HG02852 (cell line): ENCODE measurements around the gene POTEH.
"Not testable (repeated sequence)": the region's sequence is repeated elsewhere in the genome, so short reads cannot be mapped to it uniquely, and the experiment has no call there.

Experiments used
- ATAC-seq: cut with Tn5 transposase; IDR thresholded peaks from one replicate; pipeline ENCODE4 v1.9.1; 2021; ENCODE audit warnings: mild to moderate bottlenecking, moderate library complexity; ENCODE audit not compliant: unreplicated experiment

The POTEH gene

DNA sequence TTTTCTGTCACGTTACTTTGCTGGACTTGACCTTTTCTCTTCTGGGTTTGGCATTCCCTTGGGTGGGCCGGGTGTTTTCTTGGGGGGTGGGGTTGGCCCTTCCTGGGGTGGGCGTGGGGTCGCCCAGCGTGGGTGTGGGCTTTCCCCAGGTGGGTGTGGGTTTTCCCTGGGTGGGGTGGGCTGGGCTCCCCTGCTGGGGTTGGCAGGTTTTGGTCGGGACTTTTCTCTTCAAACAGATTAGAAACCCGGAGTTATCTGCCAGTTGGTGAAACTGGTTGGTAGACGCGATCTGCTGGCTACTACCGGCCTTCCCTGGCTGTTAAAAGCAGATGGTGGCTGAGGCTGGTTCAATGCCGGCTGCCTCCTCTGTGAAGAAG, at the start of gene POTEH:
Gene POTEH (plus strand): TSS at position 278 of the 377 bp plus-strand sequence. CDS start 52 bp downstream, at position 330.
- not testable (repeated sequence) for ATAC-seq

DNA sequence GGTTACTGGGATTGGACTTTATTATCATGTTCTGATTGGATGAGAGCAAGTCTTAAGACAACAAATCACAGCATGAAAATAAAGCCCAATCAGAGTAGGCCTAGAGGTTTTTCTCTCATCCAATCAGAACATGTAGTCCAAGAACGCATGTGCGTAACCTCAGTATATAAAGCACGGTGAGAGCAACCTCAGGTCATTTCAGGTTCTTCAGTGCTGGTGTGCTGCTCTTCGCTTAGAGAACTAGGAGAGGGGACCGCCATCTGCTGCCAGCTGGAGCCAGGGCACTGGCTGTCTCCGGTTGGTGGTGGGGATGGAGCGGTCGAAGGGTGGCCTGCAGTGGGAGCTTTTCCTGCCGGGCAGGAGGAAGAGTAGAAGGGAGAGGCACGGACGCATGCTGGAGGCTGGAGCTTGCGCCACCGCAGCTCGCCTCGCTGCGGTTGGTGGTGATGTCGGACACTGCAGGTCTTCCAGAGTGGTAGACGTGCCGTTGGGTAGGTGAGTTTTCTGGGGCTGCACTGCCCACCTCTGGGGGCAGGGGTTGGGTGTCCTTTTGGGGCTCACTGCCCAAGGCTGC, 47.5 kb upstream of the POTEH start:
- ATAC-seq = not testable (repeated sequence)

DNA sequence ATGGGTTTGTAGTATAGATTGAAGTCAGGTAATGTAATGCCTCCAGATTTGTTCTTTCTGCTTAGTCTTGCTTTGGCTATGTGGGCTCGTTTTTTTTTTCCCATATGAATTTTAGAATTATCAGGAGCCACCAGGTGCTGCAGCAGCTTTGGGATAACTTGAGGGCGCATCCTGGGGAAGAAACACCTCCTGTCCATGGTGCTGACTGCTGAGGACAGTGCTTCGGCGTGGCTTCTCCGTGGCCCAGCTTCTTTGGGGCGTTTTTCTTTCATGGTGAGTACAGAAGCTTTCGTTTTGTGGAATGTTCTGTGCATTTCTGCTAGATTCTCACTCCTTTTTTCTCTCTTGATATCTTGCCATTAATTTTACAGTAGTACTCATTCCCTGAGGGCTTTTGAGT, 37.9 kb upstream of the POTEH start:
- ATAC-seq = not testable (repeated sequence)

DNA sequence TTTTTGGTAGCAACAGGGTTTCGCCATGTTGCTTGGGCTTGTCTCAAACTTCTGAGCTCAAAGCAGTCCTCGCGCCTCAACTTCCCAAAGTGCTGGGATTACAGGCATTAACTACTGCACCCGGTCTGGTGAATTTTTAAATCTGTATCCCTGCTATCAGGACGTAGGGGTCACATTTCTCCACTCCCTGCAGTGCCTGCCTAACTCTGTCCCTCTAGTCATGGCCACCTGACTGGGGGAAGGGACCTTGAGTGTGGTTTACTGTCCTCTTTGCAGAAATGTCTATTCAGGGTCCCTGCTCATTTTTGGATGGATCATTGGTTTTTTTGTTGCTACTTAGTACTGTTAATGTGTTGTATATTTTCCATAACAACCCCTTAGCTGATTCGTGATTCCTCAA, 37.1 kb upstream of the POTEH start:
- not testable (repeated sequence) for ATAC-seq

DNA sequence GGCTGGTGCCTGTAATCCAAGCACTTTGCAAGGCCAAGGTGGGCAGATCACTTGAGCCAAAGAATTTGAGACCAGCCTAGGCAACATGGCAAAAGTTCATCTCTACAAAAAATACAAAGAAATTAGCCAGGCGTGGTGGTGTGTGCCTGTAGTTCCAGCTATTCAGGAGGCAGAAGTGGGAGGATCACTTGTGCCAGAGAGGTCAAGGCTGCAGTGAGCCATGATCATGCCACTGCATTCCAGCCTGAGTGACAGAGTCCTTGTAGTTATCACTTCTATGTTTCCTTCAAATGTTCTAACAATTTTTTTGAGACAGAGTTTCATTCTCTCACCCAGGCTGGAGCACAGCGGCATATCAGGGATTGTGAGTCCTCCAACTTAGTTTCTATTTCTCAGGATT, 36.6 kb upstream of the POTEH start:
- not testable (repeated sequence) for ATAC-seq

DNA sequence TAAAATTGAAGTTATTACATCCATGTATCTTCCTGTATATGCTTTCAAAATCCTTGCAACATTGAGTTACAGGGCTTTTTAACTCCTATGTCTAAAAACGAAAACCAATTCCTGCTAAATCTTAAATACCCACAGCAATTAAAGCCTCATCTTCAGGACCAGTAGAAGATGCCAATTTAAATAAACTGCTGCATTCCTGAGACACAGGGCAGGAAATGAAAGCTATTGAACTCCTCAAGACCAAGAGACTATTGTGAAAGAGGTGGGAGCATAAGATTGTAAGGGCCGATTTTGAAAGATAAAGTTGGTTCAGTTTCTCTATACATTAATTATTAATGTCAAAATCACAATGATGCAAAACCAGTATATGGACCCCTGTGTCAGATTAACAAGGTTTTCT, 28.7 kb upstream of the POTEH start:
- not testable (repeated sequence) for ATAC-seq

DNA sequence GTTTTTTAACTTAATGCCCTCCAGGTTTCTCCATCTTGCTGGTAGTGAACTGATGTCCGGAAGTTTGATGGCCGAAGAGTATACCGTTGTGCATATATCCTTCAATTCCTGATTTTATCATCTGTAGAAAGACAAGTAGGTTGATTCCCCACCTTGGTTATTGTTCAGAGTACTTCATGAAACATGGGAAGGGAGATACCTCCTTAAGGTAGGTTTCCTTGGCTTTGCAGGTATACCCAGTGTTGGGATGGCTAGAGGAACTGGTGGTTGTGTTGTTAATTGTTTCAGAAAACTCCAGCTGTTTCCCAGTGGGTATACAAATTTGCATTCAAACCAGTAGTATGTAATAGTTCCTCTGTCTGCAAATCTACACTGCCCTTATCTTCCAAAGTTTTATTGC, 25.1 kb upstream of the POTEH start:
- not testable (repeated sequence) for ATAC-seq

DNA sequence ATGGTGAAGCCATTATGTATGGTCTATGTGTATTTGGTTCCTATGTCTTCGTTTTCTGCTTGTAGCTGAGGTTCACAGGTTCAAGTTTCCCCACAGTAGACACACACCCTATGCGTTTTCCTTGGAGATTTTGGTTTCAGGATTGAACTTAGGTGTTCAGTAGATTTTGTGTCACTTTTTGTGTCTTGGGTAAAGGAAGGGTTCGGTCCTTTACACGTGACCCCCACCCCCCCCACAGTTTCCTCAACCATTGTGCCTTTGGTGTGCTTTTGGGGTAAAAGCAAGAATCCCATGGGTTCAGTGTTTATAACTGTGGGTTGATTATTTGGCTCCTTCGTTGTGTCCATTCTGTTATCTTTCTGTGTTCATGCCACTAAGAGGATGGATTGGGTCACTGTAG, 24.3 kb upstream of the POTEH start:
- ATAC-seq = not testable (repeated sequence)

DNA sequence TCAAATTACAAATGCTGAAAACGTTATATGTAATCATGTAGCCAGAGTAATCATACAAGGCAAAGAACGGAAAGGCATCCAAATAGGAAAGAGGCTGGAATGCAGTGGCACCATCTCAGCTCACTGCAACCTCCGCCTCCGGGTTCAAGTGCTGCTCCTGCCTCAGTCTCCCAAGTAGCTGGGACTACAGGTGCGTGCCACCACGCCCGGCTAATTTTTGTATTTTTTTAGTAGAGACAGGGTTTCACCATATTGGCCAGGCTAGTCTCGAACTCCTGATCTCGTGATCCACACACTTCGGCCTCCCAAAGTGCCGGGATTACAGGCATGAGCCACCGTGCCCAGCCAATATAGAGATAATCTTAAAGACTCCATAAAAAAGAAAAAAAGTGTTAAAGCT, 20.4 kb upstream of the POTEH start:
- not testable (repeated sequence) for ATAC-seq

DNA sequence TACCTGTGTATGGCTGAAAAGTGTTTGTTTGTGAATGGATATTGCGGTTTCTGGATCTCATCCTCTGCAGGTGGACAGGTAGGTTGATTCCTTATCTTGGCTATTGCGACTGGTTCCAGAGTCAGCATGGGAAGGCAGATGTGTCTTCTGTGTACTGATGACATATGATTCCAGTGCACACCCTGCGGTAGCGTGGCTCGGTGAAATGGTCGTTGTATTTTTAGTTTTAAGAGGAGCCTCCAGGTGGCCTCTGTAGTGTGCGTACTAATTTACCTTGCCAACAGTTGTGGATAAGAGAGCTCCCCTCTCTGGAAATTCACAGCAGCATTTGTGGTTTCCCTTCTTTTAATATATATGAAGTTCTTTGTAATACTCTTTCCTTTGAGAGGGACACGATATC, 10.1 kb upstream of the POTEH start:
- not testable (repeated sequence) for ATAC-seq

DNA sequence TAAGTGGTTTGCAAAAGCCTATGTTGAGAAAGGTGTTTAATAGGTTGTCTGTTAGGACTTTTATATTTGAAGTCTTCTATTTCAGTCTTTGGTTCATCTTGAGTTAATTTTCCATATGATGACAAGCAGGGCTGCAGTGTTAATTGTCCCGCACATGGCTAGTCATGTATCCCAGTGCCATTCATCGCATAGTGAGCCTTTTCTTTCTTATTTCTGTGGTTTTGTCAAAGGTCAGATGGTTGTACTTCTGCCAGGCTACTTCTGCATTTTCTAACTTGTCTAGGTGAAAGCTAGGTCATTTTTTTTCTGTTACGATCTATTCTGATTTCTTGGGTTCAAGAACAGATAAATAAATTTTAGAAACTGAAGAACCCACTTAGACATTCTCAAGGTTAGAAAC, 5.7 kb upstream of the POTEH start:
- not testable (repeated sequence) for ATAC-seq

DNA sequence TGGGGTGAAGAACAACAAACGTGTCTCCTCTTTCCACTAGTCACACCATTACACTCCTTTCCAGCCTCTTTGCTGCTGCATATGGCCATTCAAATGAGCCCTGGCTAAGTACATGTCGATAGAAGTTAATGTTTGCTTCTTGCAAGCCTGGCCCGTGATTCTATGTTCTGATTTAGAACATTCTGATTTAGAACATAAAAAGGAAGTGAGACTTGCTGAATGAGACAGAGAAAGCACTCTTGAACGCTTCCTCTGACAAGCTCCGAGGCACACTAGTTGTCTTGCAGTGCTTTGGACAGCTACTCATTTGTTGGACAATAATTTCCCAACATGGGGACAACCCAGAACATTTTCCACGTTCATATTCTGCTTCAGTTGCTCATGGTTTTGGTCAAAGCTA, 5.1 kb upstream of the POTEH start:
- not testable (repeated sequence) for ATAC-seq

DNA sequence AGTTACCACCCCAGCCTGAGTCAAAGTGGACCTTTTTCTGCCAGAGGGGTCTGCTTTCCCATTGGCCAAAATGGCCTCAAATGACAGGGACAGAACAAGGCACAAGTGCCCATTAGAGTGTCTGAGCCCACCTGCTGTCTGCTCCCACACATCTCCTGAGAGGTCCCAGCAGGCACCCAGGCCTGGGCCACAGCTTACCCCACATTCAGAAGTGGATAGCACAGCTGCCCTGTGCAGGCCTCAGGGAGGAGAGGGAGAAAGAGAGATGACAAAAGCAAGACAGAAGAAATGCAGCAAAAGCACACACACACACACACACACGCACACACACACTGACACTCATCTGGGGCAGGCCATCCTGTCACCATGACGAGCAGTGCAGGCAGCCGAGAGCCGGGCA, 4.2 kb upstream of the POTEH start:
- ATAC-seq = not testable (repeated sequence)

DNA sequence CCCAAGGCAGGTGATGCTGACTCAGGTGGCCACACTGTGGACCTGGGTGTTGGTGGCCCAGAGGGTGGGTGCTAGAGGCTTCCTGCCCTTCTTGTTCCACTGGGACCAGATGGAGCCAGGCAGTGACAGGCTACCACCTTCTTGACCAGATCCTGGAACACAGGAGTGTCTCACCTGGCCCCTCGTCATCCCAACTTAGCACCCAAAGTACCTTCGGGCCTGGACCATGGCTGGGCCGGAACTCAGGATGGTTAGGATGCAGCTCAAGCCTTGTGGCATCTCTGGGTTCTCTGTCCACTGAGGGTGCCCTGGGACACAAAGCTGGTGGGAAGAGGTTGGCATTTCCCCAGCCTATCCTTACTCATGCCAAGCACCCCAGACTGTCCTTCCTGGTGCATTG, 2.7 kb upstream of the POTEH start:
- not testable (repeated sequence) for ATAC-seq

DNA sequence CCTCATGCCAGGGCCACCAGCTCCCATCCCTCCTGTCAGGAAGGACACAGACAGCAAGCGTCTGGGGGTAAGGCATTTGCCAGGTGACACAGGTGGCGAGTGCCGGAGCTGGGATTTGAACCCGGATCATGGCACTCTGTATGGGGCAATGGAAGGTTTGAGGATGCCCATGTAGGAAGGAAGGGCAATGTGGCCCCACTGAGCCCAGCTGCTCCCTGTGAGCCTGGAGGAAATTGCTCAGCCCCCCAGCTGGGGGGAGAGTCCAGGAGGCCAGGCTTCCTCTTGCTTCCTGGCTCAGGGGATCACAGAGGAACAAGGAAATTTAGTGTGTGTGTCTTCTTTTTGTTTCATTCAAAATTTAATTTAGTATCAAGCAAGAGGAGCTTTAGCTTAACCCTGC, 2.1 kb upstream of the POTEH start:
- not testable (repeated sequence) for ATAC-seq

DNA sequence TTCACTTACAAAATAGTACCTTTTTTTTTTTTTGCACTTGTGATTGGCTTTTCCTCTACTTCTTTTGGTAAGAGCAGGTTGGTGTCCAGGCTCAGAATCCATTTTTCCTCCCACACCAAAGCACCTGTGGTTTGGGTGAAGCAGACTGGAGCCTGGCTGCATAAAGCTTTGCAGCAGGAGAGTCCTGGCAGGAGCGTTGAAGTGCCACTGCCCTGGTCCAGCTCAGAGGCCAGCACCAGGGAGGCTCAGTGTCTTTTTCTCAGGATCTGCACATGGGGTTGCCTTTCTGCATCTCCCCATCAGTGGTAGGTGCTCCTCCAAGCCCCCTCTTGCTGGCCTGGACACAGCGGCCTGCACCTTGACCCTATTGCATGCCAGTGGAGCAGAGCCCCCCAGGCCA, 1.7 kb upstream of the POTEH start:
- ATAC-seq = not testable (repeated sequence)

DNA sequence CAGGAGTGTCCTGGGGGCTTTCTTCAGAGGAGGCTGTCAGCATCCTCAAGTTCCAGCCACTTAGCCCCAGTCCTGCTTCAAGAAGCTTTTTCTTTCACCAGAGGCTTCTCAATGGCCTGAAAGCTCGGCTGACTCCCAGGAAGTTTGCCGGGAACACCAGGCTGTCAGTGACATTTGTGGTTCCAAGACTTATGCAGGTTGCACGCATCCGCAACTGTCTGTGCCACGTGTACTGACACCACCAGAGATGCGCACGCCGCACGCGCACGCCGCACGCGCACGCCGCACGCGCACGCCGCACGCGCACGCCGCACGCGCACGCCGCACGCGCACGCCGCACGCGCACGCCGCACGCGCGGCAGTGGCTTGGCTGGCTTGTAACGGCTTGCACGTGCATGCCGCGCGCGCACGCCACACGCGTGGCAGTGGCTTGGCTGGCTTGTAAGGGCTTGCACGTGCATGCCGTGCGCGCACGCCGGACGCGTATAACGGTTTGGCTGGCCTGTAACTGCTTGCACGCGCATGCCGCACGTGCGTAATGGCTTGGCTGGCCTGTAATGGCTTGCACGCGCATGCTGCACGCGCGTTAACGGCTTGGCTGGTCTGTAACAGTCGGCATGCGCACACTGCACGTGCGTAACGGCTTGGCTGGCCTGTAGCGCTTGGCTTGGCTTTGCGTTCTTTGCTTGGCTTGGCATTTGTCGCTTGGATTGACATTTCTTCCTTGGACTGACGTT, 646 bp upstream of the POTEH start:
- ATAC-seq = not testable (repeated sequence)

DNA sequence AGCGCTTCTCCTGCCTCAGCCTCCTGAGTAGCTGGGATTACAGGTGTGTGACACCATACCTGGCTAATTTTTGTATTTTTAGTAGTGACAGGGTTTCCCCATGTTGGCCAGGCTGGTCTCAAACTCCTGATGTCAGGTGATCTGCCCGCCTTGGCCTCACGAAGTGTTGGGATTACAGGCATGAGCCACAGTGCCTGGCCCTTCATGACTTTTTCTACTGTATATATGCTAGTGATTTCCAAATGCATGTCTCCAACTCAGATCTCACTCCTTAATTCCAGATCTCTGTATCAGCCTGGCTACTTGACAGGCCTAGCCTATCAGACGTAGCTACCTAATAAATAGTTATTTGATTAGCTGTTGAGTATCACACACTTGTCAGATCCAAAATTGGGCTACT, 23.8 kb downstream of the POTEH start:
- ATAC-seq = not testable (repeated sequence)

DNA sequence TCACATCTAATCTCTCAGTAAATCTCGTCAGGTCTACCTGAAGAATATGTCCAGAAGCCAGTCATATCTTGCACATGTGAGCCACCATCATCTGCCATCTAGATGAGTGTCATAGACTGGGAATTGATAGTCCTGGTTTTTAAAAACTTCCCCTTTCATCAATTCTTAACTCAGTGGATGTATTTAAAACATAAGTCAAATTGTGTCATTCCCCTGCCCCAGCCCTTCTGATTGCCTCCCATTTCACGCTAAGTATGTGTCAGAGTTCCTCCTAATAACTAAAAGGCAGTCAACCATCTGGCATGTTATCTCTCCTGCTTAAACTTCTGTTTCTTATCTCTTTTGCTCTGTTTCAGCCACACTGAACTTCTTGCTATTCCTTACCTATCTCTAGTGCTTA, 24.3 kb downstream of the POTEH start:
- not testable (repeated sequence) for ATAC-seq

DNA sequence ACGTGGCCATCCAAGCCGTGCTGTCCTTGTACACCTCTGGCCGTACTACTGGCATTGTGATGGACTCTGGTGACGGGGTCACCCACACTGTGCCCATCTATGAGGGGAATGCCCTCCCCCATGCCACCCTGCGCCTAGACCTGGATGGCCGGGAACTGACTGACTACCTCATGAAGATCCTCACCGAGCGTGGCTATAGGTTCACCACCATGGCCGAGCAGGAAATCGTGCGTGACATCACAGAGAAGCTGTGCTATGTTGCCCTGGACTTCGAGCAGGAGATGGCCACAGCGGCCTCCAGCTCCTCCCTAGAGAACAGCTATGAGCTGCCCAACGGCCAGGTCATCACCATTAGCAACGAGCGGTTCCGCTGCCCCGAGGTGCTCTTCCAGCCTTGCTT, 32.1 kb downstream of the POTEH start:
- not testable (repeated sequence) for ATAC-seq

DNA sequence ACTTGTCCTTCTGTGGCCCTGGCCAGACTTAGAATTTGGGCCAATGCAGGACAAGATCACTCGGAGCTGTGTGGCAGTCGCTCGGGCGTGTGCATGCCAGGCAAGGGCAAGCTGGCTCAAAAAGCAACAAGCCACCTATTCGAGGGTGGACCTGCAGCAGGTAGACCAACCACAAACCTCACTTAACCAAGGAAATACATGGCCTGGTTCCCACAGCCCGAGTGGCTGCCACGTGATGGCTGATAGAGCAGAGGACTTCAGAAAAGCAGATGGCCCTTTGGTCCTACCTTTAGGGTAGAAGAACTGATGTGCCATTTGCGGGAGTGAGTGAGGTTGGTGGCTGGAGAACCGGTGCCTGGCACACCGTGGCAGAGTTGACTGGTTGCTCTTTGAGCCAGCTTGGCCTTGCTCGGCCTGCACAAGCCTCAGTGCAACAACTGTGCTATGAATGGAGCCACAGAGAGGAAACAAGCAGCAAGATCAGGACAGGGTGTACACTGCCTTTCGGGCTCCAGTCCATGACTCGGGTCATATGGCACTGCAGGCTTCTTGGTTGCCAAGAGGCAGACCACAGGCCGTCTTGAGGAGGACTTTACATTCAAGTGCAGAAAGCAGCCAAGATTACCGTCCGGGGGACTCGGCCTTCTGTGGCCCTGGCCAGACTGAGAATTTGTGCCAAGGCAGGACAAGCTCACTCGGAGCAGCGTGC, 39.5 kb downstream of the POTEH start:
- ATAC-seq = not testable (repeated sequence)

DNA sequence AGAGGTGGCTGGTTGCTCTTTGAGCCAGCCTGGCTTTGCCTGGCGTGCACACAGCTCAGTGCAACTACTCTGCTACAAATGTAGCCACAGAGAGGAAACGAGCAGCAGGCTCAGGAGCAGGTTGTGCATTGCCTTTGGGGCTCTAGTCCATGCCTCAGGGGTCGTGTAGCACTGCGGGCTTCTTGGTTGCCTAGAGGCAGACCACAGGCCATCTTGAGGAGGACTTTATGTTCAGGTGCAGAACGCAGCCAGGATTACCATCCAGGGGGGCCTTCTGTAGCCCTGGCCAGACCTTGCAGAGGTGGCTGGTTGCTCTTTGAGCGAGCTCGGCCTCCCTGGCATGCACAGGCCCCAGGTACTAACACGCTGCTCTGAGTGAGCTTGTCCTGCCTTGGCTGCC, 41.2 kb downstream of the POTEH start:
- ATAC-seq = not testable (repeated sequence)
